GM19099 (cell line): ENCODE data around the gene FKBP6.

Source experiments
- POLR2A ChIP-seq: IDR thresholded peaks from 3 replicates; pipeline ENCODE4 v1.6.1; 2011; ENCODE audit warnings: low read depth; ENCODE audit not compliant: insufficient read length; ENCODE audit errors: extremely low read depth

The FKBP6 gene

DNA sequence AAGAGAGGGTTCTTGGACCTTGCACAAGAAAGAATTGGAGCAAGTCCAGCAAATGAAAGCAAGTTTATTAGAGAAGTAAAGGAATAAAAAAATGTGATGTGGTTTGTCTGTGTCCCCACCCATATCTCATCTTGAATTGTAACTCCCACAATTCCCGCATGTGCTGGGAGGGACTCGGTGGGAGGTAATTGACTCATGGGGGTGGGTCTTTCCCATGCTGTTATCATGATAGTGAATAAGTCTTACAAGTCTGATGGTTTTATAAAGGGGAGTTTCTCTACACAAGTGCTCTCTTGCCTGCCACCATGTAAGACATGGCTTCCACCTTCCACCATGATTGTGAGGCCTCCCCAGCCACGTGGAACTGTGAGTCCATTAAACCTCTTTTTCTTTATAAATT is 66.5 kb downstream of the FKBP6 start:
- no peak for TF ChIP-seq POLR2A

DNA sequence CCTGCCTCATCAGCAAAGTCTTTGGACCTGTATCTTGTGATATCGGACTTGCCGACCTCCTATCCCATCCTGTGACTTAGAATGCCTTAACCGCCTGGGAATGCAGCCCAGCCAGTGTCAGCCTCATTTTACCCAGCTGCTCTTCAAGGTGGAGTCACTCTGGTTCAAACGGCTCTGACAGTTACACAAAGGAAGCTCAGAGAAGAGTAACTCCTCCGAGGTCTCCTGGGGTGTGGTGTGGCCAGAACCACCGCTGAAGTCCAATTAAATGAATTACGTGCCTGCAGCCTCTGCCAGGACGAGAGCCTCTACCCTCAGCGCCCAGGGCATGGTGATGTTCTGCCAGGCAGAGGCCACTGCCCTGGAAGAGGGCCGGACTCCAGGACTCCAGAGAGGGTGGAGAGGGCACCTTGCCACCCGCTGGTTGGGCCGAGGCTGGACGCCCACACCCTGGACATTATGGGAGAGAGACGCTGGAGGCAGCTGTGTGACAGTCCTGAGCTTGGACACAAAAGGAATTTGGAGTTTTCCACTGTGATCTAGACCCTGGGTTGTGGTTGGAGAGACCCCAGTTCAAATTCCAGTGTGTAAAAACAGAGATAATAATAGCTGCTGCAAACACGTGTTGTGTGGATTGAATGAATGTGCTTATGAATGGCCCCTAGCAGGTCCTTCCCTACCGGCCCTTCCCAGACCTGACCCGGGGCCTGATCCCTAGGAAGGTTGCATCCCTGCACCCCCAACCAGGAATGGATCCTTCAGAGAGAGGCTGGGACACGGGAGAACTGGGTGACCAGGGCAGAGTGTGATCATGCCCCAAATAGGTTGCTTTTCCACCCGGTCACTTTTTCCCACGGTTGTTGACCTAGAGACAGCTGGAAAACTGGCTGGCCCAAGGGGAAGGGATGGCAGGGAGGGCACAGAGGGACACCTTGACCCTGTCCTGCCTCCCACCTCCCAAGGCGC is 67.9 kb downstream of the FKBP6 start:
- no peak for TF ChIP-seq POLR2A

DNA sequence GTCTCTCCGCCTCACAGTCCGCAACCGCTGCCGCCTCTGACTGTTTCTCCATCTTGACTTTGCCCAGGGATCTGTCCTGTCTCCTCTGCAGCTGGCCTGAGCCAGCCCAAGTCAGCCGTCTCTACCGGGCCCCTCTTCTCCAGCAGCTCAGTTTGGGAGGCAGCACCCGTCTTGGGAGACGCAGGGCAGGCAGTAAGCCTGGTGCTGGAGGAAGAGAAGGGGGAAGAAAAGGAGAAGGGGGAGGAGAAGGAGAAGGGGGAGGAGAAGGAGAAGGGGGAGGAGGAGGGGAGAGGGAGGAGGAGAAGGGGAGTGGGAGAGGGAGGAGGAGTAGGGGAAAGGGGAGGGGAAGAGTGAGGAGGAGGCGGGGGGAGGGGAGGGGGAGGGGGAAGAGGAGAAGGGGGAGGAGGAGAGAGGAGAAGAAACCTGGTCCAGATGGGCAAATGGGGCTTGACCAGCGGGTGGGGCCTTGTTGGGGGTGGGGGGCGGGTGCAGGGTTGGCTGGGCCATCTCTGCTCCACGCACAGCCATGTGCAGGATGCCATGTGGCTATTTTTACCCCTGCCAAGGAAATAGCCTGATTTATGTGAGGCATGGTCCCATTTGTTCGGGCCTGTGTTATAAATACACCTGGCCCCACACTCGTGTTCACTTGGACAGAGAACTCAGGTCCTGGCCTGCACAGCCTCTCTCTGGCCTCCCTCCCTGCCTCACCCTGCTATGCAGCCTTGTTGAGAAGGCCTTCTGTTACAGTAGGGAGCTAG is 69.7 kb downstream of the FKBP6 start:
- TF ChIP-seq POLR2A: no peak
